COLO668 (cell line): ENCODE data around the gene PCDH15.

ENCODE experiments used
- DNase-seq: peaks from one replicate; lab custom pipeline; 2025; ENCODE audit not compliant: unreplicated experiment; lab: John Stamatoyannopoulos, UW

Gene PCDH15

DNA sequence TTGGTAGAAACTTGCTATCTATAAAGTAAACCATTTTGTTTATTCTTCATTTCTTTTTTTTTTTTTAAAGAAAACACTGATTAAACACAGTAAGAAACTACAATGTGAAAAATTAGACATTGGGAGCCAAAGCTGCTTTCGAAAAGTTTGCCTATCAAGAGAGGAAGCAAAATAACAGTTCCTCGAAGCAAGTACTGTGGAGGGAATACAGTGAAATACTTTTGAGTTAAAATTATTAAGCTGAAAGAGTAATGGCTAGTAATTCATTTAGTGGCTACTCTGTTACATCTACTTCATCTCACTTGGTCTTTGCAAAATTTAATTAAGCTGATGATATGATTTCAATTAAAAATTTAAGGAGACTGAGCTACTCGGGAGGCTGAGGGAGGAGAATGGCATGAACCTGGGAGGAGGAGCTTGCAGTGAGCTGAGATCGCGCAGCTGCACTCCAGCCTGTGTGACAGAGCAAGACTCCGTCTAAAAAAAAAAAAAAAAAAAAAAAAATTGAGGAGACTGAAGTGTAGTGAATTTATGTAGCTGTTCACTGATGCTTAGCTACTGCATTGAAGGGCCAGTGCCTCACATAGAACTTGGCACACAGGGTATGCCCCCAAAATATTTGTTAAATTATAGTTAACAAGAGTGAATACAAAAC, 1046.3 kb downstream of the PCDH15 start:
- DNase-seq = no peak
